IPS-NIHi7 (cell line): ENCODE measurements around the gene ADAM11.

Experiments used
- DNase-seq: peaks from one replicate; pipeline ENCODE4 v3.0.0; 2012; ENCODE audit warnings: mixed read lengths; ENCODE audit errors: extremely low spot score

ADAM11 gene

DNA sequence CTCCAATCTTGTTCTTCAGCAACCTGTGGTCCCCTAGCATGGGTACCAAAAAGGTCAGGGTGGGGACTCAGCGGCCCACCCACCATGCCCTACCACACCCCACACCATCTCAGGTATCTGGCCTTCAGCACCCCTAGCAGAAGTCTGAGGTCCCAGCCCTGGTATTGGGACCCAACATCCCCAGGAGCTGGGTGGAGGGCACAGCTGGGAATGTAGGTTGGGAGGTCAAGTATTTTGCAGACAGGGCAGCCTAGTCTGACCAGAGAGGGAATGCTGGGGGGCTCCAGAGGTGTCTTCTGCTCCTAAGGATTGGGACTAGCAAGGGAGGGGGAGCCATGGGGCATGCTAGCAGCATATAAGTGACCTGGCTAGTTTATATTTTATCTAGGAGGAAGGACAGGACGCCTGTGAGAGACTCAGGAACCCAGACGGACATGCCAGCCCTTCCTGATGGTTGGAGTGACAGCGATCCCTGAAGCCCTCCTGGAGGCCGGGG is 822 bp upstream of the ADAM11 start:
- DNase-seq: no peak

DNA sequence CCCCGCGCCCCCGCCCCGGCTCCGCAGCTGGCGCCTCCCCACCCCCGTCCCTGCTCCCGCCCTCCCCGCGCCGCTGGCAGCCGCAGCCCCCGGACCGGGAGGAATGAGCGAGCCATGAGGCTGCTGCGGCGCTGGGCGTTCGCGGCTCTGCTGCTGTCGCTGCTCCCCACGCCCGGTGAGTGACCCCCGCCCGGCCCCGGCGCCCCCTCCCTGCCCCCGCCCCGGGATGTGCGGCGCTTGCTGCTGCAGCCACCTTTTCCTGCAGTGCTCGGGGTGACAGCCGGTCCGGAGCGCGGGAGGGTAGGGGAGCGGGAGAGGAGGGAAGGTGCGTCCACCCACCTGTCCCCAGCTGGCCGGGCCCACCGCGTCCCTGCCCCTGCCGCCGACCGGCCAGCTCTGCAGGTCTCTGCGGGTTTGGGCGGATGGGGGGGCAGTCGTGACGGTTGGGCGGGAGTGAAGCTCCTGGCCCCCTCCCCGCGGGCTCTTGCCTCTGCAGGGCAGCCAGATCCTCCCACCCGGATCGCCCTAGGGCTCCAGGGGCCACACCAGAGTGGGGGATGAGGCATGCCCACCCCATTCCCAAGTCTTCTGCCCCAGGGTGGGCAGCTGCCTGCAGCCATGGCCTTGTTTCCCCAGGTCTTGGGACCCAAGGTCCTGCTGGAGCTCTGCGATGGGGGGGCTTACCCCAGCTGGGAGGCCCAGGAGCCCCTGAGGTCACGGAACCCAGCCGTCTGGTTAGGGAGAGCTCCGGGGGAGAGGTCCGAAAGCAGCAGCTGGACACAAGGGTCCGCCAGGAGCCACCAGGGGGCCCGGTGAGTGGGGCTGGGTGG is 513 bp downstream of the ADAM11 start:
- DNase-seq: no peak

DNA sequence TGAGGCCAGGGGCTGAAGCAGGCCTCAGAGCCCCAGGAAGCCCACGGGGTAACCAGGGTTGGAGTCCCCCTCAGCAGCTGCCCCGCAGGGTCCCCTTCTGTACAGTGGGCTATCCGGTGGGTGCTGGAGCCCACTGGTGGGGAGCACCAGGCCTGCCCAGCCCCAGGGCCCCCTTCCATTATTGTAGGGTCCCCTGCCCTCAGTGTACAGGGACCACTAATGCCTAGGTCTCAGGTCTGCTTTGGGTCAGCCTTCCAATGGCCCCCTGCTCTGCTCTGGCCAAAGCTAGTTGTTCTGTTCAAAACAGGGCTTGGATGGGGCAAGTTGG is 1.1 kb downstream of the ADAM11 start:
- no peak for DNase-seq

DNA sequence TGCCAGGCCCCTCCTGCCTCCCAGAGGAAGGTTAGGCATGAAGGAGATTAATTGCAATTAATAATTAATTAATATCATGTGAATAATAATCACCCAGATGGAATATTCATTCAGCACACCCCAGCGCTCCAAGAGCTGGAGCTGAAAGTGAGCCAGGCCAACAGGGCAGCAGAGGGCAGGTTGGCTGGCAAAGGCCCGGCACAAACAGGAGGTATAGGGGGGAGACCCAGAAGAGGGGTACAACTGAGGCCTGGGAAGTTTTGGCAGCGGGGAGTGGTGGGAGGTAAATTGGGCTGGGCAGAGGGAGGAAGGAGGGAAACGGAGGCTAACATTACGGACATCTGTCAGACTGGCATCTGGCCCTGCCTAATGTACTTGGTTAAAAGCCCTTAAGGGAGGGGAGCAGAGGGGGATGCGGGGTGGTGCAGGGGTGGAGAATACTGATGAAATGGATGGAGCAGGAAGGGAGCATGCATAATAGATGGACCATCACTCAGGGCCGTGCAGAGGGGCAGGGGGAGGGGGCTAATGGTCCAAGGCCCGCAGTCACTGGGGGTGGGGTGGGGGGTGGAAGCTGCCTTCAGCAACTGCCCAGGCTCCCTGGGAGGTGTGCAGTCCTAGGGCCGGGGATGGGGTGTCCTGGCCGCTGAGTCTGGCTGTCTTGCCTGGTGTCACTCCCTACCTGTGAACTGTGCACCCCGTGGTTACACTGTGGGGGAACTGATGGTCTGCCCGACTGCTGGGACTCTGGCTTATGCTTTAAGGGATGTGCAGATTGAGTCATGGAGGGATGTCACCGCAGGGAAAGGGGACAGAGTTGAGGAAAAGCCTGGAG is 1.9 kb downstream of the ADAM11 start:
- no peak for DNase-seq

DNA sequence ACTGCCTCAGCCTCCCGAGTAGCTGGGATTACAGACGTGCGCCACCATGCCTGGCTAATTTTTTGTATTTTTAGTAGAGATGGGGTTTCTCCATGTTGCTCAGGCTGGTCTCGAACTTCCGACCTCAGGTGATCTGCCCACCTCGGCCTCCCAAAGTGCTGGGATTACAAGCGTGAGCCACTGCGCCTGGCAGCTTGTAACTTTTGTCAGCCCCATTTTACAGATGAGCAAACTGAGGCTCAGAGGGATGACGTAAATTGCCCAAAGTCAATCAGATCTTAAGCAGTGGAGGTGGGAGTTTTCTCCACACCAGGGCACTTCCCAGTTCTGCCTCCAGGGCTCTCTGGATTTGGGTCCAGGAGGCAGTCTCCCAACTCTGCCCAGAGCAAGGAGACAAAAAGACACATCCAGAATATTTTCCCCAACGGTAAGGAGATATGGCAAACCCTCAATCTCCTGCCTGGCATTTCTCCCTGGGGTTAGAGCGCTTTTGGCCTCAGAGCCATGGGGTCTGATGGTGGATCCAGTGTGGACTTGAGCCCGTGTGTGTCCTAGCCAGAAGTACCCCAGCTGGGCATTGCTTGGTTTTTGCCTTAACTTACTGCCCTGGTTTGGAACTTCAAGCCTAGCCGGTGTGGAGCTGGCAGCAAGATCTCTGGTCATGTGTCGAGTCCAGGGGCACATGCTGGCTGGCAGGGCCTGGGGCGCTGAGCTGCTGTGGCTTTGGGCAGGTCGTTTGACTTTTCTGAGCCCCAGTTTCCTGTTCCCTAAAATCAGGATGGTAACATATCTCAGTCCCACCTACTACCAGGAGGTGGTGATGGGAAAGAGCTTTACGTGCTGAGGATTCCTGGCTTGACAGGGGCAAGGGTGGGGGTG is 3.4 kb downstream of the ADAM11 start:
- no peak for DNase-seq

DNA sequence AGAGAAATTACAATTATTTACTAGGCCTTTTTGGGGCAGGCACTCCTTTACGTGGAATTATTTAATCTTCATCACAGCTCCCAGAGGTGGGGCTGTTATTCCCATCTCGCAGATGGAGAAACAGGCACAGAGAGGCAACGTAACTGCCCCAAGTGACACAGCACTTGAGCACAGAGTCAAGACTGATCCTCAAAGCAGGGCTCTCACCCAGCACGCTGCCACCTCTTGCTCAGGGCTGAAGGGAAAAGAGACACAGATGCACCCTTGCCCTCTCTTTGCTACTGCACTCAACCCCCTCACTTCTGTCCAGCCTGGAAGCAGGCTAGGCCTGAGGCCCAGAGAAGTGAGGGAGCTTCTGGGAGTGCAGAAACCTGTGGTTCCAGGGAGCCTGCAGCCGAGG is 4.4 kb downstream of the ADAM11 start:
- DNase-seq: no peak

DNA sequence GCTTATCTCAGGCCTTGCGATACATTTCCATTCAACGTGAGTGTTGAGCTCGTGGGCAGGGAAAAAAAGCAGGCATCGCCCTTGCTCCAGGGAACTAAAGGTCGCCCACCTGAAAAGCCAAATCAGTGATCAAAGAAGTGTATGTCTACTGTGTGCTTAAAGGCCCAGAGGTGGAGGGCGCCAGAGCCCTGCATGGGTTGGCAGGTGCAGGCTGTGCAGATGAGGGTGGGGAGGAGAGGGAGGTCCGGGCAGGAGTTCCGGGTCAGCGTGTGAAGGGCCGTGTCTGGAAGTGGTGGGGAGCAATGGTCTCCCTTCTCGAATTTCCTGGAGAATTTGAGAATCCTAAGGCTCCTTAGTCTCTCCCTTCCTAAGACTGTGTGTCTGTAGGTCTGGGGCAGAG is 7.2 kb downstream of the ADAM11 start:
- no peak for DNase-seq

DNA sequence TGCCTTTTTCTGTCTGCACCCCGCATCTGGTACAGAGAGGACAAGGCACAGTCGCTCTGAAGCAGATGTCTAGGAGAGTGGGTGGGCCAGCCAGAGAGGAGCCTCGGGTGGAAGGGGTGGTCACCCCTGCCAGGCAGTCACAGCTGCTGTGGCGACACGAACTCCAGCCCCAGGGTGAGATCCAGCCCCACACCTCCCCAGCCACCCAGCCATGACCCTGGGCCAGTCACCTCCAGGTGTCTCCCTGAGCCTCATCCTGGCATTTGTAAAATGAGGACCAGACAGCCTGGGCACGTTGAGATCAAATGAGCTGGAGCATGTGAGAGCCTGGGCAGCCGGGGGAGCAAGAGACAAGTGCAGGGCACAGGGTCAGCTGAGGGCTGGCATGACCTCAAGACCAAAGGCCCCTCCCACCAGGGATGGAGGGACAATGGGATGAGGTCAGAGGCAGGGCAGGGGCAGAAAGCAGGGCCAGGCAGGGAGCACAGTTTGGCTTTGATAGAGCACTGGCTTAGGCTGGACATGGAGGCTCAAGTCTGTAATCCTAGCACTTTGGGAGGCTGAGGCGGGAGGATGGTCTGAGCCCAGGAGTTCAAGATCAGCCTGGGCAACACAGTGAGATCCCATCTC is 7.7 kb downstream of the ADAM11 start:
- DNase-seq: no peak

DNA sequence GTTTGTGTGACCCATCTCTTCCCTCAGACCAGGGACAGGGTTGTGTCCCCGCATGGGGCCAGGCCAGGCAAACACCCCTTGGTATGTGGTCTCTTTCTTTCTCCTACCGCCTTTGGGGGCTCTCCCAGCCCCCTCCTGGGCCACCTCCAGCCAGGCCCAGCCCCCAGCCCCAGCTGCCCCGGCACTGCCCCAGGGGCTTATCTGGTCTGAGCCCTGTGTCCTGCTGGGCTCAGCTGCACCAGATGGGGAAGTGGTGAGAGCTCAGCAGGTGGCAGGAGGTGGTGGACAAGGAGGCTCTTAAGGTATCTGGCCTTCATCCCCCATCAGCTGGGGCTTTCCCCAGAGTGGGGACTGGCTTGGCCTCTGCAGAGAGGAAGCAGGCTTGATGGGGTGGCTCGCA is 8.7 kb downstream of the ADAM11 start:
- no peak for DNase-seq

DNA sequence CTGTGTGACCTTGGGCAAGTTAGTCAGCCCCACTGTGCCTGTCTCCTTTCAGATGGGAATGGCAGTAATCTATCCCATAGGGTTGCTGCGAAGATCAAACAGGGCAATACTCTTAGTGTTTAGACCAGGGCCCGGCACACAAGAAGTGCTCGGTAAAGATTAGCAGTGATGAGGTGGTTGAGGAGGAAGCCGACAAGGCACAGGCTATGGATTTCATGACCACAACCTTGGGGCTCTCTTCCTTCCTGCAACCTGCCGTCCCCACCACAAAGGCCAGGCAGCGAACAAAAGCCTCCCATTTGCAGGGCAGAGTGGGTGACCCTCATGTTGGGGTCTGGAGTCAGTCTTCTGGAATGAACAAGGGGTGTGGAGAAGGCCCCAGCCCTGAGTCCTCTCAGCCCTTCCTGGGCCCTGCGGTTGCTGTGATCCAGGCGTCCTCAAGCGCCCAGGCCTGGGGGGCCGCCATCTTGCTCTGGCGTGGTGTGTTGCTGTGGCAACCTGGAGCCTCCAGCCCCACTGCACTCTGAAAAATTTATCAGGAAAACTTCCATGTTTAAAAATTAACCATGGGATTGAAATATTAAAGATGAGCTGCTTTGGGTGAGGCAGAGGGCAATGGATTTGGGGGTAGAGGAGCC is 9.8 kb downstream of the ADAM11 start:
- DNase-seq: no peak

DNA sequence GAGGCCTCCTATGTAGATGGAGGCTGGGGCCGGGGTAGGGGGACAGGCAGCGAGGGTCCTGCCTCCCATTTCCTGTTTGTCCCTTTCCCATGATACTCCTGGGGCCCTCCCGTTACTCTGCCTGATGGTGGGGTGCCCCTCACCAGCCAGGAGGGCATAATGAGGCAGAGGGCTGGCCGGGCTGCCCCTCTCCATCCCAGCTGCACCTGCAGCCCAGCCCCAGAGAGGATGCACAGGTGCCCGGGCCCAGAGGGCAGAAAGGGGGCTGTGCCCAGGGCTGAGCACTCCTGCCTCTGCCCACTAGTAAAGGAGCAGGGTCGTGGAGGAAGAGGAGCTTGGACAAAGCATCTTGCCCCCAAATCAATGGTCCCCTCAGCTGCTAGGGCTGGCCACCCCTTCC is 10.4 kb downstream of the ADAM11 start:
- DNase-seq: no peak

DNA sequence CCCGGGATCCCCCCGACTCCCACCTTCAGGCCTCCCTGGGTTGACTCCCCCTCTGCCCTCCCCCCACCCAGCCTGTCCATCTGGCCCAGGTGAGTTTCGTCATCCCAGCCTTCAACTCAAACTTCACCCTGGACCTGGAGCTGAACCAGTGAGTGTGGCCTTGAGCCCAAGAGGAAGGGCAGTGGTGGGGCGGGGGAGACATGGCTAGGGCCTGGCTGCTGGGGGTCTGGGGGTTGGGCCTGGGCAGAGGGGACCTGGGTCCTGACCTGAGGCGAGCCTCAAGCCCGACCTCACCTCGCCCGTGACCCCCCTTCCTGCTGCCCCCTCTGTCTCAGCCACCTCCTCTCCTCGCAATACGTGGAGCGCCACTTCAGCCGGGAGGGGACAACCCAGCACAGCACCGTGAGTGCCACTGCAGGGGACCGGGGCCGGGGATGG is 10.9 kb downstream of the ADAM11 start:
- DNase-seq: no peak

DNA sequence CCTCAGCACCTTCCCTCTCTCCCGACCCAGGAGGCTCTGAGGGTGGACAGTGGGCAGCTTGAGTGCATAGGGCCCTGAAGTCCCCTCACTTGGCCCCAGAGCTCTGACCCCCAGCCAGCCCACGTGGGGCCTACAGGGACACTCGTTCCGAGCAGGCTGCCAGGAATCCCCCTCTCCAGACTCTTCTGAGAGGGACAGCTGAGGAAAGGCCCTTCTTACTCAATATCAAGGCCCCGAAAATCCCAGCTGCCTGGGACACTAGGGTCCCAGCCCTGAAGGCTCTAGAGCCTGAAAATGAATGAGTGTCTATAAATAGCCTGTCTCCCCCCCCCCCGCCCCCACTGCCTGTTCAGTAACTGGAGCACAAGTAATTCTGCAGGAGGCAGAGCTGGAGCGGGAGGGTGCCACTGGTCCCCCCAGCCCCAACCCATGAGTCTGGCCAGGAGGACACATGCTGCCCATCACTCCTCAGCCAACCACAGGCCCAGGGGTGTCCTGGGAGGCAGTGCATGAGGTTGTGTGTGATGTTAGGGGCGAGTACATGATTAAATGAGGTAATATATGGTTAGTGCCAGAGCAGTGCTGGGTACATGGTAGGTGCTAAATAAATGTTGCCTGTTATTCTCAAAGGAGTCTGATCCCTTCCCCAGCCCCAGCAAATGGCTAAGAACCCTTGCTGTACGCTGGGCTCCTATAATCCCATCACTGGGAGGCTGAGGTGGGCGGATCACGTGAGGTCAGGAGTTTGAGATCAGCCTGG is 11.6 kb downstream of the ADAM11 start:
- DNase-seq: no peak

DNA sequence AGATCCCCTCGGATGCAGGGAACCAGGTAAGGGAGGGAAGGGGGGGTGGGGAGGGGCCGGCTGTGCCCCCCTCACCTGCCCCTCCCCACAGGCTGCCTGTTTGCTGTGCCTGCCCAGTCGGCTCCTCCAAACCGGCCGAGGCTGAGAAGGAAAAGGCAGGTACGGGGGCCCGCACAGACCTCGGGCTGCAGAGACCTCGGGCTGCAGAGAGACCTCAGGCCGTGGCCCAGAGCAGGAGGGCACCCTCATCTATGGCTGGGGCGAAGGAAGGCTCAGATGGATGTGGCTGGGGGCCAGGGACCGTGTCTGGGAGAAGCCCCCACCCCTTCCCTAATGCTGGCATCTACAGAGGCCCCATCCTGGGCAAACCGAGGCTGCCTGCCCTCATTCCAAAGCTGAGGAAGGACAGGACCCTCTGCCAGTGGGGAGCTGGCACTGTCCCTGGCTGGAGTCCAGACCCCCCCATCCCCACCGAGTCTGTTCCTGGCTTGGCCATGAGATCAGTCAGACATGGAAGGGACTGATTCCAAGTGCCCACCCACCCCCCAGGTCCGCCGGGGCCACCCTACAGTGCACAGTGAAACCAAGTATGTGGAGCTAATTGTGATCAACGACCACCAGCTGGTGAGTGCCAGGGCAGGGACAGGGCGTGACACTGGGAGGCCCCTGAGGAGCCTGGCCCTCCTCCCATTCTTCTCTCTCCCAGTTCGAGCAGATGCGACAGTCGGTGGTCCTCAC is 13.7 kb downstream of the ADAM11 start:
- no peak for DNase-seq

DNA sequence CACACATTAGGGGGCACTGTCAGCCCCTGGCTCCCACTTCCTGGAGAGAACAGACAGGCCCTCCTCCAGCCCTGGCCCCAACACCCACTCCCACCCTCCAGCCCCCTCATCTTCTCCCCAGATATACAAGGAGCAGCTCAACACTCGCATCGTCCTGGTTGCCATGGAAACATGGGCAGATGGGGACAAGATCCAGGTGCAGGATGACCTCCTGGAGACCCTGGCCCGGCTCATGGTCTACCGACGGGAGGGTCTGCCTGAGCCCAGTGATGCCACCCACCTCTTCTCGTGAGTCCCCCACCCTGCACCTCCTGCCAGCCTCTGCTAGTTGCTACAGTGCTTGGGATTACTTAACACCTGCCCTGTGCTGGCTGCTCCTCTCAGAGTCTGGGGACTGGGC is 14.4 kb downstream of the ADAM11 start:
- no peak for DNase-seq

DNA sequence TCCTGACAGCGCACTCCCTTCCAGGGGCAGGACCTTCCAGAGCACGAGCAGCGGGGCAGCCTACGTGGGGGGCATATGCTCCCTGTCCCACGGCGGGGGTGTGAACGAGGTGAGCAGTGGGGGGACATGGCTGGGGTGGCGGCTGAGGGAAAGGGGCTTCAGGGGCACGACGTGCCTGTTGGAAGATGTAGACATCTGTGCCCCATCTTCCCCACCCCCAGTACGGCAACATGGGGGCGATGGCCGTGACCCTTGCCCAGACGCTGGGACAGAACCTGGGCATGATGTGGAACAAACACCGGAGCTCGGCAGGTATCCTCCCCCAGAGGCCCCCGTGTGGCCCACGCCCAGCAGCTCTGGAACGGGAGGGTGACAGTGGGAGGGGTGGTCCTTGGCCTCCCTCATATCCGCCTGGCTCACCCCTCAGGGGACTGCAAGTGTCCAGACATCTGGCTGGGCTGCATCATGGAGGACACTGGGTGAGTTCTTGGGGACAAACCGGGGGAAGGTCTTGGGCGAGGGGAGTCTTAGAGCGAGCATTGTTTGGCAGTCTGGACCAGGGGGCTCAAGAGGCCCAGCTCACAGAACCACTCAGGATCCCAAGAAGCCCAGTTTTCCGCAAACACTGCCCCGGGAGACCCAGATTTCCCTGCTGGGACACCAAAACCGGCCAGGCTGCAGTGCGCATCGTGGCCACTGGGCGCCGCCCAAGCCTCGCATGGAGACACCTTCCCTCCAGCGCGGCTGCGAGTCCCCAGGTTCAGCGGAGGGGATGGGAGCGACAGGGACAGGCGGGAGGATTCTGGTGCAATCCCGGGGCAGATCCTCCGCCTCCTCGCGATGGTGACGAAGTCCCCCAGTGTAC is 15.7 kb downstream of the ADAM11 start:
- DNase-seq: peak; percentile 97

DNA sequence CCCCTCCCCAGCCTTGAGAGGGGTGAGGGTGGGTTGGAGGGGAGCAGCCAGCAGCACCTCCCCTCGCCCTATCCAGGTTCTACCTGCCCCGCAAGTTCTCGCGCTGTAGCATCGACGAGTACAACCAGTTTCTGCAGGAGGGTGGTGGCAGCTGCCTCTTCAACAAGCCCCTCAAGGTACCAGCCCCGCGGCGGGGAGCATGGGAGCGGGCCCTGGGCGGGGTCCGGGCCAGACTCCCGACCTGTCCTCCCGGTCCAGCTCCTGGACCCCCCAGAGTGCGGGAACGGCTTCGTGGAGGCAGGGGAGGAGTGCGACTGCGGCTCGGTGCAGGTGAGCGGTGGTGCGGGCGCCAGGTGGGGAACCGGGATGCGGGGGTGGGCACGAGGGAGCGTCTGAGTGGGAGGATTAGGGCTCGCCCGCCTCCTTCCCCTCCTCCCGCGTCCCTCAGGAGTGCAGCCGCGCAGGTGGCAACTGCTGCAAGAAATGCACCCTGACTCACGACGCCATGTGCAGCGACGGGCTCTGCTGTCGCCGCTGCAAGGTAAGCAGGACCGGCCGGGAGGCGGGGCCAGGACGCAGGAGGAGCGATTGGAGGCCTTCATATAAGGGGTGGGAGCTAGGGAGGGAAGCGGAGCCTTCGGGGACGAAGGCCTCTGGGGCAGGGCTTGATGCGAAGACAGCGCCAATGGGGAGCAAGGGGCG is 16.5 kb downstream of the ADAM11 start:
- peak; percentile 100 for DNase-seq
